Measurements from ENCODE around the gene DPF1.

Gene DPF1

DNA sequence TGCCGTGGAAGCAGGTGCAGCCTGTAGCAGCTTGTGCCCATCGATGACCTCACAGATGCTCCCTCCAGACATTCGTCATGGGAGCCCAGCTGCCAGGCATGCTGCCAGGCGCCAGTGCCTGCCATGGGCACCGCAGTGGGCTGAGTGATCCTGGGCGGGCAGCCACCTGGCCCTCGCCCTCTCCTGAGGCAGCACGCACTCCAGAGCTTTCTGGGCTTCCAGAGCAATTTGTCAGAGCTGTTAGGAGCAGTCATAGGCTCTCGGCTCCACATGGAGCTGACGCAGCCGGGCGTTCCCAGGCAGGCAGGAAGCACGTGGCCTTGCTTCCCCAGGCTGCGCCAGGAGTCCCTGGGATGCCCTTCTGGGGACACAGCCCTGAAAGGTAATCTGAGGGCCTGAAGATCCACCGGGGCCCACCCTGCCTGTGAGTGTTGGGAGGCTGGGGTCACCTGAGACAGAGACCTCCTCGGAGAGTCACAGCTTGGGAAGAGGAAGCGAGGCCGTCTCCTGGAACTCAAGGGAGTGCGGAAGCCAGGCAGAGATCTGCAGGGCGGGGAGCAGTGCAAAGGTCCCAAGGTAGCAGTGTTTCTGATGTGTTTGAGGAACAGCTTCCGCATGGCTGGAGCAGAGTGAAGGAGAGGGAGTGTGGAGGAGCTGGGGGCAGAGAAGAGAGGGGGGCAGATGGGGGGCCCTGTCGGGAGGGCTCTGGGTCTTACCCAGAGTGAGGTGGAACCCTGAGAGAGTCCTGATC, 50.6 kb downstream of the DPF1 start:
- ATAC-seq: peak; percentile 84
- TF ChIP-seq SNAI2 (CRISPR knock-in tag; IDR thresholded peaks at IDR 0.05): 0 out of 2 replicates have a peak, but pooled peaks have one; percentile 16
- TF ChIP-seq, protein P1, sequence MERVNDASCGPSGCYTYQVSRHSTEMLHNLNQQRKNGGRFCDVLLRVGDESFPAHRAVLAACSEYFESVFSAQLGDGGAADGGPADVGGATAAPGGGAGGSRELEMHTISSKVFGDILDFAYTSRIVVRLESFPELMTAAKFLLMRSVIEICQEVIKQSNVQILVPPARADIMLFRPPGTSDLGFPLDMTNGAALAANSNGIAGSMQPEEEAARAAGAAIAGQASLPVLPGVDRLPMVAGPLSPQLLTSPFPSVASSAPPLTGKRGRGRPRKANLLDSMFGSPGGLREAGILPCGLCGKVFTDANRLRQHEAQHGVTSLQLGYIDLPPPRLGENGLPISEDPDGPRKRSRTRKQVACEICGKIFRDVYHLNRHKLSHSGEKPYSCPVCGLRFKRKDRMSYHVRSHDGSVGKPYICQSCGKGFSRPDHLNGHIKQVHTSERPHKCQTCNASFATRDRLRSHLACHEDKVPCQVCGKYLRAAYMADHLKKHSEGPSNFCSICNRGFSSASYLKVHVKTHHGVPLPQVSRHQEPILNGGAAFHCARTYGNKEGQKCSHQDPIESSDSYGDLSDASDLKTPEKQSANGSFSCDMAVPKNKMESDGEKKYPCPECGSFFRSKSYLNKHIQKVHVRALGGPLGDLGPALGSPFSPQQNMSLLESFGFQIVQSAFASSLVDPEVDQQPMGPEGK (CRISPR knock-in tag; IDR thresholded peaks at IDR 0.05; ENCODE audit: borderline replicate concordance): no peak

DNA sequence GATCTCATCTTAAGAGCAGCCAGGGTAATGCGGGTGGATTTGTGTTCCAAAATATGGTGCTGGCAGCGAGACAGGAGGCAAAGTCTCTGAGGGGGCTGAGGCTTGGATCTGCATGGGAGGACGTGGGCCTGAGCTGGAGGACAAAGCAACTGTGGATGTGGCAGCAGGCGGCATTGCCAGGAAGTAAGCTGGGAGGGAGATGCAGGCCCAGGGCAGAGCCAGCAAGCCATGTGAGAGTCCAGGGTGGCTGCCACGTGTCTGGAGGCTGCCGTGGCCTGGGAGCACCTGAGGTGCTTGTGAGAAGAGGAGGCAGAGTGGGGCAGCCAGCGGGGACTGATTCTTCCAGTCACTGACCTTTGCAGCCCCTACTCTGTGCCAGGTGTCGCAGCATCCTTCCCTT, 52.0 kb downstream of the DPF1 start:
- TF ChIP-seq TOX (CRISPR knock-in tag; IDR thresholded peaks at IDR 0.05; ENCODE audit: borderline replicate concordance): no peak
- TF ChIP-seq, protein P2, sequence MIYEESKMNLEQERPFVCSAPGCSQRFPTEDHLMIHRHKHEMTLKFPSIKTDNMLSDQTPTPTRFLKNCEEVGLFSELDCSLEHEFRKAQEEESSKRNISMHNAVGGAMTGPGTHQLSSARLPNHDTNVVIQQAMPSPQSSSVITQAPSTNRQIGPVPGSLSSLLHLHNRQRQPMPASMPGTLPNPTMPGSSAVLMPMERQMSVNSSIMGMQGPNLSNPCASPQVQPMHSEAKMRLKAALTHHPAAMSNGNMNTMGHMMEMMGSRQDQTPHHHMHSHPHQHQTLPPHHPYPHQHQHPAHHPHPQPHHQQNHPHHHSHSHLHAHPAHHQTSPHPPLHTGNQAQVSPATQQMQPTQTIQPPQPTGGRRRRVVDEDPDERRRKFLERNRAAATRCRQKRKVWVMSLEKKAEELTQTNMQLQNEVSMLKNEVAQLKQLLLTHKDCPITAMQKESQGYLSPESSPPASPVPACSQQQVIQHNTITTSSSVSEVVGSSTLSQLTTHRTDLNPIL (CRISPR knock-in tag; IDR thresholded peaks at IDR 0.05; ENCODE audit: low read depth): no peak
- TF ChIP-seq RARB (CRISPR knock-in tag; IDR thresholded peaks at IDR 0.05): no peak
- no peak for TF ChIP-seq ARNTL (CRISPR knock-in tag; IDR thresholded peaks at IDR 0.05; ENCODE audit: borderline replicate concordance, low read depth)
- TF ChIP-seq TCF4 (CRISPR knock-in tag; IDR thresholded peaks at IDR 0.05; ENCODE audit: borderline replicate concordance): no peak
- TF ChIP-seq SNAI2 (CRISPR knock-in tag; IDR thresholded peaks at IDR 0.05): no peak
- no peak for TF ChIP-seq ZFP30 (CRISPR knock-in tag; IDR thresholded peaks at IDR 0.05)
- TF ChIP-seq ZNF8 (CRISPR knock-in tag; IDR thresholded peaks at IDR 0.05): no peak
- TF ChIP-seq ISL1 (CRISPR knock-in tag; IDR thresholded peaks at IDR 0.05): no peak
- TF ChIP-seq, protein P3, sequence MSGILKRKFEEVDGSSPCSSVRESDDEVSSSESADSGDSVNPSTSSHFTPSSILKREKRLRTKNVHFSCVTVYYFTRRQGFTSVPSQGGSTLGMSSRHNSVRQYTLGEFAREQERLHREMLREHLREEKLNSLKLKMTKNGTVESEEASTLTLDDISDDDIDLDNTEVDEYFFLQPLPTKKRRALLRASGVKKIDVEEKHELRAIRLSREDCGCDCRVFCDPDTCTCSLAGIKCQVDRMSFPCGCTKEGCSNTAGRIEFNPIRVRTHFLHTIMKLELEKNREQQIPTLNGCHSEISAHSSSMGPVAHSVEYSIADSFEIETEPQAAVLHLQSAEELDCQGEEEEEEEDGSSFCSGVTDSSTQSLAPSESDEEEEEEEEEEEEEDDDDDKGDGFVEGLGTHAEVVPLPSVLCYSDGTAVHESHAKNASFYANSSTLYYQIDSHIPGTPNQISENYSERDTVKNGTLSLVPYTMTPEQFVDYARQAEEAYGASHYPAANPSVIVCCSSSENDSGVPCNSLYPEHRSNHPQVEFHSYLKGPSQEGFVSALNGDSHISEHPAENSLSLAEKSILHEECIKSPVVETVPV (CRISPR knock-in tag; IDR thresholded peaks at IDR 0.05): no peak
- TF ChIP-seq ZNF565 (CRISPR knock-in tag; conservative IDR thresholded peaks at IDR 0.05; ENCODE audit: low read depth): no peak
- no peak for ATAC-seq

DNA sequence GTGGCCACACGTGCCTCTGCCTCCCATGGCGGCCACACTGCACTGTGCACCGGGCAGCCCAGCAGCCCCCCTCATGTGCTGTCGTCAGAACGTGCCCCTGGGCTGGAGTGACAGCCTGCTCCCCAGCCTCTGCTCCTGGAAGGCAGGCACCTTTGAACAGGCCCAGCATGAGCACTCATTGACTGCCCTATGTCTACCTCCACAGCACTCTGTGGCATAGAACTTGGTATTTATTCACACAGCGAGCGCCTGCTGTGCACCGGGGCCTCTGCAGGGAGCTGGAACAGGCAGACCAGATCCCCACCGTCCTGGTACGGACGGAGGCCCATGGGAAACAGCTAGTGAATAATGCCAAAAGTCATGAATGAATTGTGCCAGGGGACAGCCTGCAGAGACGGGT, 53.7 kb downstream of the DPF1 start:
- no peak for ATAC-seq
- TF ChIP-seq TOX (CRISPR knock-in tag; IDR thresholded peaks at IDR 0.05; ENCODE audit: borderline replicate concordance) (no peak), ESRRG (CRISPR knock-in tag; IDR thresholded peaks at IDR 0.05) (no peak), BACH2 (CRISPR knock-in tag; IDR thresholded peaks at IDR 0.05; ENCODE audit: borderline replicate concordance) (no peak), CSDC2 (CRISPR knock-in tag; IDR thresholded peaks at IDR 0.05) (no peak), OSR1 (CRISPR knock-in tag; IDR thresholded peaks at IDR 0.05) (no peak), ZFP30 (CRISPR knock-in tag; IDR thresholded peaks at IDR 0.05) (no peak), PPARA (CRISPR knock-in tag; IDR thresholded peaks at IDR 0.05; ENCODE audit: borderline replicate concordance) (no peak), TCF4 (CRISPR knock-in tag; IDR thresholded peaks at IDR 0.05; ENCODE audit: borderline replicate concordance) (no peak), ZNF70 (CRISPR knock-in tag; IDR thresholded peaks at IDR 0.05) (no peak), RARB (CRISPR knock-in tag; IDR thresholded peaks at IDR 0.05) (no peak), ZNF565 (CRISPR knock-in tag; conservative IDR thresholded peaks at IDR 0.05; ENCODE audit: low read depth) (no peak), ZNF8 (CRISPR knock-in tag; IDR thresholded peaks at IDR 0.05) (no peak), GLIS3 (CRISPR knock-in tag; IDR thresholded peaks at IDR 0.05) (no peak), SNAI2 (CRISPR knock-in tag; IDR thresholded peaks at IDR 0.05) (no peak), ZC3H10 (CRISPR knock-in tag; IDR thresholded peaks at IDR 0.05) (no peak), ISL1 (CRISPR knock-in tag; IDR thresholded peaks at IDR 0.05) (no peak)
- TF ChIP-seq, protein P1 (CRISPR knock-in tag; IDR thresholded peaks at IDR 0.05; ENCODE audit: borderline replicate concordance): no peak
- TF ChIP-seq, protein P4, sequence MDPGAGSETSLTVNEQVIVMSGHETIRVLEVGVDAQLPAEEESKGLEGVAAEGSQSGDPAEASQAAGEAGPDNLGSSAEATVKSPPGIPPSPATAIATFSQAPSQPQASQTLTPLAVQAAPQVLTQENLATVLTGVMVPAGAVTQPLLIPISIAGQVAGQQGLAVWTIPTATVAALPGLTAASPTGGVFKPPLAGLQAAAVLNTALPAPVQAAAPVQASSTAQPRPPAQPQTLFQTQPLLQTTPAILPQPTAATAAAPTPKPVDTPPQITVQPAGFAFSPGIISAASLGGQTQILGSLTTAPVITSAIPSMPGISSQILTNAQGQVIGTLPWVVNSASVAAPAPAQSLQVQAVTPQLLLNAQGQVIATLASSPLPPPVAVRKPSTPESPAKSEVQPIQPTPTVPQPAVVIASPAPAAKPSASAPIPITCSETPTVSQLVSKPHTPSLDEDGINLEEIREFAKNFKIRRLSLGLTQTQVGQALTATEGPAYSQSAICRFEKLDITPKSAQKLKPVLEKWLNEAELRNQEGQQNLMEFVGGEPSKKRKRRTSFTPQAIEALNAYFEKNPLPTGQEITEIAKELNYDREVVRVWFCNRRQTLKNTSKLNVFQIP (CRISPR knock-in tag; IDR thresholded peaks at IDR 0.05; ENCODE audit: borderline replicate concordance, low read depth): no peak
- TF ChIP-seq, protein P5, sequence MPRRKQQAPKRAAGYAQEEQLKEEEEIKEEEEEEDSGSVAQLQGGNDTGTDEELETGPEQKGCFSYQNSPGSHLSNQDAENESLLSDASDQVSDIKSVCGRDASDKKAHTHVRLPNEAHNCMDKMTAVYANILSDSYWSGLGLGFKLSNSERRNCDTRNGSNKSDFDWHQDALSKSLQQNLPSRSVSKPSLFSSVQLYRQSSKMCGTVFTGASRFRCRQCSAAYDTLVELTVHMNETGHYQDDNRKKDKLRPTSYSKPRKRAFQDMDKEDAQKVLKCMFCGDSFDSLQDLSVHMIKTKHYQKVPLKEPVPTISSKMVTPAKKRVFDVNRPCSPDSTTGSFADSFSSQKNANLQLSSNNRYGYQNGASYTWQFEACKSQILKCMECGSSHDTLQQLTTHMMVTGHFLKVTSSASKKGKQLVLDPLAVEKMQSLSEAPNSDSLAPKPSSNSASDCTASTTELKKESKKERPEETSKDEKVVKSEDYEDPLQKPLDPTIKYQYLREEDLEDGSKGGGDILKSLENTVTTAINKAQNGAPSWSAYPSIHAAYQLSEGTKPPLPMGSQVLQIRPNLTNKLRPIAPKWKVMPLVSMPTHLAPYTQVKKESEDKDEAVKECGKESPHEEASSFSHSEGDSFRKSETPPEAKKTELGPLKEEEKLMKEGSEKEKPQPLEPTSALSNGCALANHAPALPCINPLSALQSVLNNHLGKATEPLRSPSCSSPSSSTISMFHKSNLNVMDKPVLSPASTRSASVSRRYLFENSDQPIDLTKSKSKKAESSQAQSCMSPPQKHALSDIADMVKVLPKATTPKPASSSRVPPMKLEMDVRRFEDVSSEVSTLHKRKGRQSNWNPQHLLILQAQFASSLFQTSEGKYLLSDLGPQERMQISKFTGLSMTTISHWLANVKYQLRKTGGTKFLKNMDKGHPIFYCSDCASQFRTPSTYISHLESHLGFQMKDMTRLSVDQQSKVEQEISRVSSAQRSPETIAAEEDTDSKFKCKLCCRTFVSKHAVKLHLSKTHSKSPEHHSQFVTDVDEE (CRISPR knock-in tag; IDR thresholded peaks at IDR 0.05): no peak
- TF ChIP-seq, protein P2 (CRISPR knock-in tag; IDR thresholded peaks at IDR 0.05; ENCODE audit: low read depth): no peak
